ENCODE data around the gene PRDM16.

Gene PRDM16

DNA sequence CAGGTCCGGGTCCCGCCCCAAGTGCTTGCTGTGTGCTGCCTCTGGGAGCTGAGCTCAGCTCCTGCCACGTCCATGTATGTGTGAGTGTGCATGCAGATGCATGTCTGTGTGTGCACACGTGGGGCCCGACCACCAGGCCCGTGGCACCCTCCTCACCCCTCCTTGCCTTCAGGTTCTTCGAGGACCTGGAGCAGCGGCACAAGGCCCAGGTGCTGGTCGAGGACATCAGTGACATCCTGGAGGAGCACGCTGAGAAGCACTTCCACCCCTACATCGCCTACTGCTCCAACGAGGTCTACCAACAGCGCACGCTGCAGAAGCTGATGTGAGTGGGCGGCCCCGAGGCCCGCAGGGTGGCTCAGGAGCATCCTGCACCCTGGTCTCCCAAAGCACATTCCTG lies 403.9 kb downstream of the PRDM16 start:
- Histone ChIP-seq H3K27ac (ENCODE audit: low read length) (no peak overlapping the region), H3K4me1 (ENCODE audit: insufficient read depth, low read length) (no peaks in the 10 kb centered on the region), H3K9me3 (ENCODE audit: insufficient read depth, low read length, severe bottlenecking) (no peaks in the 10 kb centered on the region), H3K4me3 (ENCODE audit: low read depth in 1 of 2, low read length in 2 of 2) (no peak overlapping the region), H2AFZ (ENCODE audit: low read depth, low read length) (no peak overlapping the region), H3K36me3 (ENCODE audit: insufficient read depth, low read length) (no peaks in the 10 kb centered on the region), H3K27me3 (ENCODE audit: insufficient read depth, low read length, poor library complexity) (no peaks in the 10 kb centered on the region), H3K9ac (ENCODE audit: low read depth, low read length) (no peak overlapping the region), H3K4me2 (ENCODE audit: insufficient read depth, low read length) (no peak overlapping the region), H3K79me2 (ENCODE audit: insufficient read depth, low read length) (no peaks in the 10 kb centered on the region), H4K20me1 (ENCODE audit: insufficient read depth, low read length) (peaks cover 5% of the 10 kb centered on the region; the same call in 1 of the 2 replicates)
- no peak for DNase-seq
- TF ChIP-seq EZH2 (IDR thresholded peaks at IDR 0.05; ENCODE audit: borderline replicate concordance, low read depth, low read length, severe bottlenecking), result no peak
- TF ChIP-seq, protein P1, sequence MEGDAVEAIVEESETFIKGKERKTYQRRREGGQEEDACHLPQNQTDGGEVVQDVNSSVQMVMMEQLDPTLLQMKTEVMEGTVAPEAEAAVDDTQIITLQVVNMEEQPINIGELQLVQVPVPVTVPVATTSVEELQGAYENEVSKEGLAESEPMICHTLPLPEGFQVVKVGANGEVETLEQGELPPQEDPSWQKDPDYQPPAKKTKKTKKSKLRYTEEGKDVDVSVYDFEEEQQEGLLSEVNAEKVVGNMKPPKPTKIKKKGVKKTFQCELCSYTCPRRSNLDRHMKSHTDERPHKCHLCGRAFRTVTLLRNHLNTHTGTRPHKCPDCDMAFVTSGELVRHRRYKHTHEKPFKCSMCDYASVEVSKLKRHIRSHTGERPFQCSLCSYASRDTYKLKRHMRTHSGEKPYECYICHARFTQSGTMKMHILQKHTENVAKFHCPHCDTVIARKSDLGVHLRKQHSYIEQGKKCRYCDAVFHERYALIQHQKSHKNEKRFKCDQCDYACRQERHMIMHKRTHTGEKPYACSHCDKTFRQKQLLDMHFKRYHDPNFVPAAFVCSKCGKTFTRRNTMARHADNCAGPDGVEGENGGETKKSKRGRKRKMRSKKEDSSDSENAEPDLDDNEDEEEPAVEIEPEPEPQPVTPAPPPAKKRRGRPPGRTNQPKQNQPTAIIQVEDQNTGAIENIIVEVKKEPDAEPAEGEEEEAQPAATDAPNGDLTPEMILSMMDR (IDR thresholded peaks at IDR 0.05; ENCODE audit: borderline replicate concordance, extremely low read depth, low read length, poor library complexity, severe bottlenecking), result no peak
- ATAC-seq (ENCODE audit: insufficient read depth, low read depth), result no peak

GRCh38 chr1:3473381-3473844 lies 404.4 kb downstream of the PRDM16 start:
- no peak for DNase-seq
- no peak overlapping the region for H3K27ac ChIP-seq (ENCODE audit: low read length)
- H3K9me3 ChIP-seq (ENCODE audit: insufficient read depth, low read length, severe bottlenecking), result no peaks in the 10 kb centered on the region
- ATAC-seq (ENCODE audit: insufficient read depth, low read depth), result no peak
- no peaks in the 10 kb centered on the region for H3K27me3 ChIP-seq (ENCODE audit: insufficient read depth, low read length, poor library complexity)
- TF ChIP-seq, protein P1 (IDR thresholded peaks at IDR 0.05; ENCODE audit: borderline replicate concordance, extremely low read depth, low read length, poor library complexity, severe bottlenecking), result no peak
- TF ChIP-seq EZH2 (IDR thresholded peaks at IDR 0.05; ENCODE audit: borderline replicate concordance, low read depth, low read length, severe bottlenecking), result no peak
- no peak overlapping the region for H3K4me2 ChIP-seq (ENCODE audit: insufficient read depth, low read length)
- H3K4me1 ChIP-seq (ENCODE audit: insufficient read depth, low read length), result no peaks in the 10 kb centered on the region
- peaks cover 5% of the 10 kb centered on the region; the same call in 1 of the 2 replicates for H4K20me1 ChIP-seq (ENCODE audit: insufficient read depth, low read length)
- H2AFZ ChIP-seq (ENCODE audit: low read depth, low read length), result no peak overlapping the region
- H3K79me2 ChIP-seq (ENCODE audit: insufficient read depth, low read length), result no peaks in the 10 kb centered on the region
- H3K4me3 ChIP-seq (ENCODE audit: low read depth in 1 of 2, low read length in 2 of 2), result no peak overlapping the region
- H3K36me3 ChIP-seq (ENCODE audit: insufficient read depth, low read length), result no peaks in the 10 kb centered on the region
- no peak overlapping the region for H3K9ac ChIP-seq (ENCODE audit: low read depth, low read length)

- TF ChIP-seq EZH2 (IDR thresholded peaks at IDR 0.05; ENCODE audit: borderline replicate concordance, low read depth, low read length, severe bottlenecking), result no peak
- TF ChIP-seq, protein P1 (IDR thresholded peaks at IDR 0.05; ENCODE audit: borderline replicate concordance, extremely low read depth, low read length, poor library complexity, severe bottlenecking), result no peak
- no peaks in the 10 kb centered on the region for H3K79me2 ChIP-seq (ENCODE audit: insufficient read depth, low read length)
- H3K27me3 ChIP-seq (ENCODE audit: insufficient read depth, low read length, poor library complexity), result no peaks in the 10 kb centered on the region
- H3K4me2 ChIP-seq (ENCODE audit: insufficient read depth, low read length), result no peak overlapping the region
- no peaks in the 10 kb centered on the region for H3K36me3 ChIP-seq (ENCODE audit: insufficient read depth, low read length)
- H3K27ac ChIP-seq (ENCODE audit: low read length), result no peak overlapping the region
- peaks cover 5% of the 10 kb centered on the region; the same call in 1 of the 2 replicates for H4K20me1 ChIP-seq (ENCODE audit: insufficient read depth, low read length)
- no peaks in the 10 kb centered on the region for H3K4me1 ChIP-seq (ENCODE audit: insufficient read depth, low read length)
- H2AFZ ChIP-seq (ENCODE audit: low read depth, low read length), result no peak overlapping the region
- H3K4me3 ChIP-seq (ENCODE audit: low read depth in 1 of 2, low read length in 2 of 2), result no peak overlapping the region
- no peak for ATAC-seq (ENCODE audit: insufficient read depth, low read depth)
- DNase-seq, result no peak
- no peaks in the 10 kb centered on the region for H3K9me3 ChIP-seq (ENCODE audit: insufficient read depth, low read length, severe bottlenecking)
- H3K9ac ChIP-seq (ENCODE audit: low read depth, low read length), result no peak overlapping the region
Observed at GRCh38 chr1:3474016-3474415, 405.0 kb downstream of the PRDM16 start.

DNA sequence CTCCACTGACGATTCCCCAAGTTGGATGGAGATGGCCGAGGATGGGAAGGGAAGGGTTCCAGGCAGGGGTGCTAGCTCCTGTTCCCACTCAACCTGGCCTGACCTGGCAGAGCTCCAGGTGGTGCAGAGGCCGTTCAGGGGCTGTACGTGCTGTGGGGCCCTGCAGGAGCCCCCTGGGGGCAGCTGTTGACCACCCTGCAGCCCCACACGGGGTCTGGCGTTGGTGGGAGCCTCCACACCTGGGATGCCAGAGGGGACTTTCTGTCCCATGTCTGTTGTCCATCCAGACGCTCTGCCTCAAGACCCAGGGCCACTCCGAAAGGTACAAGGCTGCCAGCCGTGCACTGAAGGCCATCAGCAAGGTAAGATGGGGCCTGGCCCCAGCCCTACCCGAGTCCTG lies 405.4 kb downstream of the PRDM16 start:
- H3K4me3 ChIP-seq (ENCODE audit: low read depth in 1 of 2, low read length in 2 of 2), result no peak overlapping the region
- no peak overlapping the region for H2AFZ ChIP-seq (ENCODE audit: low read depth, low read length)
- ATAC-seq (ENCODE audit: insufficient read depth, low read depth), result no peak
- no peak for DNase-seq
- no peak overlapping the region for H3K27ac ChIP-seq (ENCODE audit: low read length)
- no peaks in the 10 kb centered on the region for H3K79me2 ChIP-seq (ENCODE audit: insufficient read depth, low read length)
- H3K4me1 ChIP-seq (ENCODE audit: insufficient read depth, low read length), result no peaks in the 10 kb centered on the region
- H3K27me3 ChIP-seq (ENCODE audit: insufficient read depth, low read length, poor library complexity), result no peaks in the 10 kb centered on the region
- TF ChIP-seq, protein P1 (IDR thresholded peaks at IDR 0.05; ENCODE audit: borderline replicate concordance, extremely low read depth, low read length, poor library complexity, severe bottlenecking), result no peak
- TF ChIP-seq EZH2 (IDR thresholded peaks at IDR 0.05; ENCODE audit: borderline replicate concordance, low read depth, low read length, severe bottlenecking), result no peak
- no peaks in the 10 kb centered on the region for H3K36me3 ChIP-seq (ENCODE audit: insufficient read depth, low read length)
- no peak overlapping the region for H3K4me2 ChIP-seq (ENCODE audit: insufficient read depth, low read length)
- H3K9me3 ChIP-seq (ENCODE audit: insufficient read depth, low read length, severe bottlenecking), result no peaks in the 10 kb centered on the region
- peaks cover 2% of the 10 kb centered on the region; the same call in 1 of the 2 replicates for H4K20me1 ChIP-seq (ENCODE audit: insufficient read depth, low read length)
- H3K9ac ChIP-seq (ENCODE audit: low read depth, low read length), result no peak overlapping the region
